Right lobe of liver (tissue), 6 donors: ENCODE results near the gene COX6A2. TPM values are rescaled to one million over a fixed set of nuclear protein-coding genes. Genes with fewer than 3 reads are reported as not detected.
A peak's percentile ranks its signal among the peaks of the same experiment; 100 is the strongest.

Experiments used
- ATAC-seq, 4 donors: fragments of 200-7000 bp; cut with Tn5 transposase; one replicate each; pipeline ENCODE4 v1.9.1; 2020; ENCODE audit warnings: mild to moderate bottlenecking in 4 of 4, moderate library complexity in 4 of 4
- DNase-seq, 3 donors: peaks; one replicate each; pipeline ENCODE4 v3.0.0-alpha.2; 2020
- H3K27ac ChIP-seq, 3 donors: fragments of 200-600 bp; one replicate each; pipeline ENCODE4 v1.8.0; 2022
- H3K27me3 ChIP-seq, 2 donors: fragments of 200-600 bp; one replicate each; pipeline ENCODE4 v1.8.0; 2022
- H3K36me3 ChIP-seq, 4 donors: fragments of 200-600 bp; sonication (generic) in 1 of 4; one replicate each; pipeline versions ENCODE4 v1.5.1 to v1.8.0; 2017 to 2022; ENCODE audit warnings: control low read depth in 1 of 4
- H3K4me1 ChIP-seq, 4 donors: fragments of 200-600 bp; sonication (generic) in 1 of 4; one replicate each; pipeline versions ENCODE4 v1.5.1 to v1.8.0; 2017 to 2022; ENCODE audit warnings: control low read depth in 1 of 4
- H3K4me3 ChIP-seq, 3 donors: fragments of 200-600 bp; one replicate each; pipeline ENCODE4 v1.8.0; 2022
- H3K9me3 ChIP-seq, 4 donors: fragments of 200-600 bp; sonication (generic) in 1 of 4; one replicate each; pipeline versions ENCODE4 v1.5.1 to v1.8.0; 2017 to 2022; ENCODE audit warnings: control low read depth in 1 of 4
- POLR2A ChIP-seq: fragments of 450-650 bp; IDR thresholded peaks from one replicate; pipeline ENCODE4 v1.6.1; 2017; ENCODE audit warnings: antibody characterized with exemption, mild to moderate bottlenecking
- WGBS: methylation state at CpG from one replicate; pipeline ENCODE4 v1.1.6; 2018; ENCODE audit warnings: low coverage, low lambda C conversion rate; ENCODE audit not compliant: insufficient coverage; ENCODE audit errors: missing lambda C conversion rate; 5-methylcytosine and 5-hydroxymethylcytosine counted together
- intact Hi-C, 2 donors: fragments of 100-400 bp; cut with DNase I; formaldehyde crosslinking; loops; one replicate each; pipeline versions ENCODE4 v1.11.2 to v1.14.1; 2022
- total RNA-seq, 6 experiments: library from RNA; depleted of rRNA in 2 of 6; stranded (reverse); fragments of >200 nt in 2 of 6; fragmentation: NEBNext Ultra II Directional in 3 of 6; extraction: Animal tissue kit (Norgen Biotek cat#: 25700) in 3 of 6; gene quantifications; one replicate each; pipeline versions ENCODE4 v1.1.0 to v1.2.4, GENCODE V29; 2016 to 2023
- TF ChIP-seq, protein P1 (sequence below), 4 donors: fragments of 200-600 bp in 3 of 4; fragments of 450-650 bp in 1 of 4; IDR thresholded peaks; one replicate each; pipeline versions ENCODE4 v1.5.1 to v1.8.0; 2016 to 2022; ENCODE audit warnings: antibody characterized with exemption in 4 of 4, mild to moderate bottlenecking in 2 of 4
- donor health status: DM: no; HTN: yes; CAD: no.
- donor health status: DM: no; HTN: no; CAD: no.
- donor health status: DM: no; HTN: no; CAD: no.
- donor health status: DM: no; HTN: yes; CAD: no.
- donor health status: DM: no; HTN: yes; CAD: no.

COX6A2 gene
- total RNA-seq, 6 experiments from 2014 or later: 4.1 to 6.0 (median 4.6) TPM; not detected in 2

DNA sequence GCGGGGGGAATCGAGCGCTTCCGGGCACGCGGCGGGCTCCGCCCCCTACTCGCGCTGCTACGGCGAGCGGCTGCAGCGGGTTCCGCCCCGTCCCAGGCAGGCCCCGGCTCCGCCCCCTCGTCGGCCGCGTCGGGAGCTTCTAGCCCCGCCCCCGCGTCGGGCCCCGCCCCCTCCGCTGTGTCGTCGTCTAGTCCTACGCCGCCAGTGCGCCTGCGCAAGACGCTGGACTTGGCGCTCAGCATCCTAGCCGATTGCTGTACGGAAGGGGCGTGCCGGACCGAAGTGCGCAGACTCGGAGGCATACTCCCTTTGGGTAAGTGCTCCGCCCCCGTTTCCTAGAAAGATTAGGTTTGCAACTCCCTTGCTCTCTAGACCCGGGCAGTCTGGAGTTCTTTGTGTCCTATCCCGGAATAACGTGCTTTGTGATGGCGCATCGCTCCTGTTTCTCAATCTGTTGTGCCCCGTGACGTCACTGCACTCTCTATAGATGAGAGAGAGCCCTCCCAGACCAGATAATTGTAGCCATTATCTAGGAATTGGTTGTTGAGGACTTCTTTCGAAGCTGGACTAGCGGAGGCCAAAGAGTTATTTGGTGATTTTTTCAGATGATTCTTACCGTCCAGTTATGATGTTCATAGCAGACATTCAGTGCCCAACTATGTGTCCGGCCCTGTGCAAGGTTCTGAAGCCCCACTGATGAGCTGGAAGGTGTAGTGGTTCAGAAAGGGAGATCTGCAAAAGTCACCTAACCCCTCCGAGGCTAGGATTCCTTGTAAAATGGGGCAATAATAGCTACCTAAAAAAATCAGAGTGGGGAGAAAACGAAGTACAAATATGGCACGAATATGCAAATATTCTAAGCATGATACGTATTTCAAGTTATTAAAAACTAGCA is 31.8 kb upstream of the COX6A2 start:
- intact Hi-C loops: loop anchor here in 1 of 2 donors (10.0 kb wide), 1 partner anchor 275 kb away; the partner anchor contains the start of gene FUS
- ATAC-seq: peak; percentile 77 to 87 (median 82)

DNA sequence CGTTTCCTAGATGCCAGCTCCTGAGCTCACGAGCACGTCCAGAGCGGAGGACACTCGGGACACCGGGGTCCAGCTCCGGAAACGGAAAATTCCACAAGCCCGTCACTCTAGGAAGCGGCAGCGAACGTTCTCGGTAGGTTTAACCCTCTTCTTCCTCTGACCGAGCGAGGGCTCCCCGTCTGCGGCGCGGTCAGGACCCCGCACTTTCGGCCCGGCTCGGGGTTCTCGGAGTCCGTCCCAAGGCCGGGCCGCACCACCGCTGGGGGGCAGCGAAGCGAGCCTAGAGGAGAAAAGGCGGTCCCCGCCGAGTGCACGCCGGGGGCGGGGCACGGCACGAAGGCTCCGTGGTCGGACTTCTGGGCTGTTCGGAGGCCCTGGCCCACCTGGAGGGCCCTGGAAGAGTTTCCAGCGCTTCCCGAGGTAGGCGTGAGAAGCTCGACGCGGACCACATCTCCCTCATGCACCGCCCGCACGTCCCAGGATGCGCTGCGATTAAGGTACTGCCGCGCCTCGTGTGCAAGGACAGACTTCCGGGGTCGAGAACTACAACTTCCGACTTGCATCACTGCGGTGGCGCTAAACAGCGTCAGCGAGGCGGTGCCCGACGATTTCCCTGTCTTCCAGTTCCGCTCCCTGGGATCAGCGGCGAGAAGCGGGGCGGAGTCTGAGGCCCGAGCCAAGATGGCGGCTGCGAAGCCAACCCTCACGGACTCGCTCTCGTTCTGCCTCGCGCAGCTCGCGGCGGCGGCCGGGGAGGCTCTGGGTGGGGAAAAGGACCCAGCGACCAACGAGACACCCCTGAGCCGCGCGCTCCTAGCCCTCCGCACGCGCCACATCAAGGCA is 30.9 kb upstream of the COX6A2 start, which contains the start of gene ARMC5:
Gene ARMC5, plus strand, starts transcription at position 658 of the 843 bp plus-strand sequence. Its CDS starts 24 bp downstream, at position 682.
- Histone ChIP-seq H3K9me3 (no peaks in the 10 kb centered on the region), H3K4me1 (peaks cover 0 to 58% (median 22%) of the 10 kb centered on the region in 4 donors), H3K27me3 (no peaks in the 10 kb centered on the region), H3K27ac (peak within 1 kb of the TSS; percentile 99 to 100 (median 99)), H3K4me3 (peak within 1 kb of the TSS; percentile 75 to 81 (median 79)), H3K36me3 (no peaks in the 10 kb centered on the region)
- peak; percentile 83 for TF ChIP-seq POLR2A
- TF ChIP-seq, protein P1, sequence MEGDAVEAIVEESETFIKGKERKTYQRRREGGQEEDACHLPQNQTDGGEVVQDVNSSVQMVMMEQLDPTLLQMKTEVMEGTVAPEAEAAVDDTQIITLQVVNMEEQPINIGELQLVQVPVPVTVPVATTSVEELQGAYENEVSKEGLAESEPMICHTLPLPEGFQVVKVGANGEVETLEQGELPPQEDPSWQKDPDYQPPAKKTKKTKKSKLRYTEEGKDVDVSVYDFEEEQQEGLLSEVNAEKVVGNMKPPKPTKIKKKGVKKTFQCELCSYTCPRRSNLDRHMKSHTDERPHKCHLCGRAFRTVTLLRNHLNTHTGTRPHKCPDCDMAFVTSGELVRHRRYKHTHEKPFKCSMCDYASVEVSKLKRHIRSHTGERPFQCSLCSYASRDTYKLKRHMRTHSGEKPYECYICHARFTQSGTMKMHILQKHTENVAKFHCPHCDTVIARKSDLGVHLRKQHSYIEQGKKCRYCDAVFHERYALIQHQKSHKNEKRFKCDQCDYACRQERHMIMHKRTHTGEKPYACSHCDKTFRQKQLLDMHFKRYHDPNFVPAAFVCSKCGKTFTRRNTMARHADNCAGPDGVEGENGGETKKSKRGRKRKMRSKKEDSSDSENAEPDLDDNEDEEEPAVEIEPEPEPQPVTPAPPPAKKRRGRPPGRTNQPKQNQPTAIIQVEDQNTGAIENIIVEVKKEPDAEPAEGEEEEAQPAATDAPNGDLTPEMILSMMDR (IDR thresholded peaks at IDR 0.05): peak; percentile 49 to 63 (median 62)
- no CpG with 5 or more reads among the region's 91 CpGs for WGBS
- ATAC-seq (peak; percentile 73 to 81 (median 76)), DNase-seq (peak; percentile 98 to 99 (median 98))
- intact Hi-C loops: loop anchor here in 1 of 2 donors (10.0 kb wide), 1 partner anchor 274 kb away; the partner anchor contains the start of gene FUS

More for the DNA sequence above, 31.8 kb upstream of the COX6A2 start:
- whole genome bisulfite sequencing: 5% methylated on average over 16 of the region's 61 CpGs
- peaks cover 0 to 53% (median 20%) of the 10 kb centered on the region in 4 donors for H3K4me1 ChIP-seq
- peak overlapping the region; percentile 75 to 81 (median 79) for H3K4me3 ChIP-seq
- H3K36me3 ChIP-seq: peaks cover 0 to 7% (median 2%) of the 10 kb centered on the region in 4 donors
- no peaks in the 10 kb centered on the region for H3K9me3 ChIP-seq
- peak; percentile 100 for DNase-seq
- no peak for TF ChIP-seq POLR2A
- TF ChIP-seq, protein P1 (IDR thresholded peaks at IDR 0.05): peak in 1 of 4 donors; percentile 2
- H3K27me3 ChIP-seq: no peaks in the 10 kb centered on the region
- peak overlapping the region; percentile 99 to 100 (median 99) for H3K27ac ChIP-seq

DNA sequence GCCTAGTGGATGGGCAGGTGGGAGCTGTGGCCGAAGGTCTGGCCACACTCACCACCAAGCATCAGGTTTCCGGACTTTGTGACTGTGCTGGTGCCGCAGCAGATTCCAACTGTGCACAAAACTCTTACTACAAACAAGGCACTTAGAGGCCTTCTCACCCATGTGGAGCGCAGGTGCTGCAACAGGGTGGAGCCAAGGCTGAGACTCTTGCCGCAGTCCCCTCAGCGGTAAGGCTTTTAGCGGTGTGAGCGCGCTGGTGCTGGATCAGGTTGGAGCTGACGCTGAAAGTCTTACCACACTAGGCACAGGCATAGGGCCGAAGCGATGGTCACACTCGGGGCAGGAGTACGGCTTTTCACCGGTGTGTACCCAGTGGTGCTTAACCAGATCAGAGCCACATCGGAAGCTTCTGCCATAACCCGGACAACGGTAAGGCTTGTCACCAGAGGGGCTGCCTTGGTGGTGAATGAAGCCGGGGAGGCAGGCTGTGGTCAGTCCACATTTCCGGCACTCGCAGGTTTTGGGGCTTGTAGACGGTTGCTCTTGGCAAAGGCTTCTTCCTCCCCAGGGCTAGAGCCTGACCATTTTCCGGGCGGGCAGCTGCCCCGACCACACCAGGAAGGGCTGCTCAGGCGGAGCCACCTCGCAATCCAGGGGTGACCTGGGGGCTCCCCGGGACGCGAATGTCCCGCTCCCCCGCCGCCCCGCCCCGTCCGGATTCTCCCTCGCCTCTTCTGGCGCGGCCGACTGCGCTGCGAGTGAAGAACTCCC is 30.1 kb upstream of the COX6A2 start:
- peaks cover 0 to 65% (median 25%) of the 10 kb centered on the region in 4 donors for H3K4me1 ChIP-seq
- WGBS: 0% methylated on average over 8 of the region's 42 CpGs

More for the DNA sequence above, 30.1 kb upstream of the COX6A2 start:
- no peaks in the 10 kb centered on the region for H3K27me3 ChIP-seq
- peak overlapping the region; percentile 75 to 81 (median 79) for H3K4me3 ChIP-seq
- H3K27ac ChIP-seq: peak overlapping the region; percentile 99 to 100 (median 99)
- TF ChIP-seq, protein P1 (IDR thresholded peaks at IDR 0.05): no peak
- TF ChIP-seq POLR2A: no peak
- no peaks in the 10 kb centered on the region for H3K9me3 ChIP-seq
- intact Hi-C loops: loop anchor here in 1 of 2 donors (10.0 kb wide), 1 partner anchor 273 kb away; the partner anchor contains the start of gene FUS
- DNase-seq (peak; percentile 62 to 73 (median 67)), ATAC-seq (peak in 3 of 4 donors; percentile 0 to 4 (median 2))
- H3K36me3 ChIP-seq: no peaks in the 10 kb centered on the region
